Measurements from ENCODE around the gene BLACAT1. TPM values are rescaled to one million over a fixed set of nuclear protein-coding genes. Genes with fewer than 3 reads are reported as not detected.
A peak's percentile ranks its signal among the peaks of the same experiment; 100 is the strongest.

Gene BLACAT1
- total and polyA plus RNA-seq, 2 of the 13 experiments (the other 11 are each of a cell fraction or from before 2014, with no cell fraction given), result 1.2 to 2.8 TPM

- TF ChIP-seq BRD4 (CRISPR knock-in tag; IDR thresholded peaks at IDR 0.05) (no peak), MYNN (CRISPR knock-in tag; IDR thresholded peaks at IDR 0.05; ENCODE audit: low read depth) (no peak), TARDBP (CRISPR knock-in tag; IDR thresholded peaks at IDR 0.05) (peak; percentile 63; the same call in 1 of the 2 replicates), JDP2 (CRISPR knock-in tag; IDR thresholded peaks at IDR 0.05; ENCODE audit: borderline replicate concordance) (no peak), ZBED4 (CRISPR knock-in tag; IDR thresholded peaks at IDR 0.05; ENCODE audit: borderline replicate concordance) (peak; percentile 73), ZSCAN22 (CRISPR knock-in tag; IDR thresholded peaks at IDR 0.05) (no peak), PAWR (CRISPR knock-in tag; IDR thresholded peaks at IDR 0.05; ENCODE audit: borderline replicate concordance) (no peak), IRX3 (CRISPR knock-in tag; IDR thresholded peaks at IDR 0.05; ENCODE audit: borderline replicate concordance, low read depth) (no peak), ZNF777 (CRISPR knock-in tag; IDR thresholded peaks at IDR 0.05) (no peak), ZNF354B (CRISPR knock-in tag; IDR thresholded peaks at IDR 0.05) (no peak), ZNF333 (CRISPR knock-in tag; IDR thresholded peaks at IDR 0.05; ENCODE audit: borderline replicate concordance) (no peak), SRSF1 (optimal IDR thresholded peaks at IDR 0.05; ENCODE audit: low read depth, low read length) (peak; percentile 57), MBNL3 (CRISPR knock-in tag; conservative IDR thresholded peaks at IDR 0.05) (no peak), HOXD1 (CRISPR knock-in tag; IDR thresholded peaks at IDR 0.05) (no peak), ZNF138 (CRISPR knock-in tag; IDR thresholded peaks at IDR 0.05; ENCODE audit: low read depth) (no peak), SCMH1 (CRISPR knock-in tag; IDR thresholded peaks at IDR 0.05; ENCODE audit: borderline replicate concordance) (no peak)
- TF ChIP-seq, protein P1, sequence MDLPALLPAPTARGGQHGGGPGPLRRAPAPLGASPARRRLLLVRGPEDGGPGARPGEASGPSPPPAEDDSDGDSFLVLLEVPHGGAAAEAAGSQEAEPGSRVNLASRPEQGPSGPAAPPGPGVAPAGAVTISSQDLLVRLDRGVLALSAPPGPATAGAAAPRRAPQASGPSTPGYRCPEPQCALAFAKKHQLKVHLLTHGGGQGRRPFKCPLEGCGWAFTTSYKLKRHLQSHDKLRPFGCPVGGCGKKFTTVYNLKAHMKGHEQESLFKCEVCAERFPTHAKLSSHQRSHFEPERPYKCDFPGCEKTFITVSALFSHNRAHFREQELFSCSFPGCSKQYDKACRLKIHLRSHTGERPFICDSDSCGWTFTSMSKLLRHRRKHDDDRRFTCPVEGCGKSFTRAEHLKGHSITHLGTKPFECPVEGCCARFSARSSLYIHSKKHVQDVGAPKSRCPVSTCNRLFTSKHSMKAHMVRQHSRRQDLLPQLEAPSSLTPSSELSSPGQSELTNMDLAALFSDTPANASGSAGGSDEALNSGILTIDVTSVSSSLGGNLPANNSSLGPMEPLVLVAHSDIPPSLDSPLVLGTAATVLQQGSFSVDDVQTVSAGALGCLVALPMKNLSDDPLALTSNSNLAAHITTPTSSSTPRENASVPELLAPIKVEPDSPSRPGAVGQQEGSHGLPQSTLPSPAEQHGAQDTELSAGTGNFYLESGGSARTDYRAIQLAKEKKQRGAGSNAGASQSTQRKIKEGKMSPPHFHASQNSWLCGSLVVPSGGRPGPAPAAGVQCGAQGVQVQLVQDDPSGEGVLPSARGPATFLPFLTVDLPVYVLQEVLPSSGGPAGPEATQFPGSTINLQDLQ (CRISPR knock-in tag; IDR thresholded peaks at IDR 0.05), result no peak
- TF ChIP-seq, protein P2, sequence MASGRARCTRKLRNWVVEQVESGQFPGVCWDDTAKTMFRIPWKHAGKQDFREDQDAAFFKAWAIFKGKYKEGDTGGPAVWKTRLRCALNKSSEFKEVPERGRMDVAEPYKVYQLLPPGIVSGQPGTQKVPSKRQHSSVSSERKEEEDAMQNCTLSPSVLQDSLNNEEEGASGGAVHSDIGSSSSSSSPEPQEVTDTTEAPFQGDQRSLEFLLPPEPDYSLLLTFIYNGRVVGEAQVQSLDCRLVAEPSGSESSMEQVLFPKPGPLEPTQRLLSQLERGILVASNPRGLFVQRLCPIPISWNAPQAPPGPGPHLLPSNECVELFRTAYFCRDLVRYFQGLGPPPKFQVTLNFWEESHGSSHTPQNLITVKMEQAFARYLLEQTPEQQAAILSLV (CRISPR knock-in tag; IDR thresholded peaks at IDR 0.05; ENCODE audit: borderline replicate concordance), result no peak
- TF ChIP-seq, protein P3, sequence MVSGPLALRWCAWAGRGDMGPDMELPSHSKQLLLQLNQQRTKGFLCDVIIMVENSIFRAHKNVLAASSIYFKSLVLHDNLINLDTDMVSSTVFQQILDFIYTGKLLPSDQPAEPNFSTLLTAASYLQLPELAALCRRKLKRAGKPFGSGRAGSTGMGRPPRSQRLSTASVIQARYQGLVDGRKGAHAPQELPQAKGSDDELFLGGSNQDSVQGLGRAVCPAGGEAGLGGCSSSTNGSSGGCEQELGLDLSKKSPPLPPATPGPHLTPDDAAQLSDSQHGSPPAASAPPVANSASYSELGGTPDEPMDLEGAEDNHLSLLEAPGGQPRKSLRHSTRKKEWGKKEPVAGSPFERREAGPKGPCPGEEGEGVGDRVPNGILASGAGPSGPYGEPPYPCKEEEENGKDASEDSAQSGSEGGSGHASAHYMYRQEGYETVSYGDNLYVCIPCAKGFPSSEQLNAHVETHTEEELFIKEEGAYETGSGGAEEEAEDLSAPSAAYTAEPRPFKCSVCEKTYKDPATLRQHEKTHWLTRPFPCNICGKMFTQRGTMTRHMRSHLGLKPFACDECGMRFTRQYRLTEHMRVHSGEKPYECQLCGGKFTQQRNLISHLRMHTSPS (CRISPR knock-in tag; IDR thresholded peaks at IDR 0.05; ENCODE audit: low read depth), result peak; percentile 77; the same call in 1 of the 2 replicates
Measured at GRCh38 chr1:205484985-205485967, 29.4 kb upstream of the BLACAT1 start (continued).

Data from HepG2 (cell line).